Muscle layer of duodenum (tissue), 2 donors: ENCODE measurements around the gene RIOK2.
"Not testable (repeated sequence)": the region's sequence is repeated elsewhere in the genome, so short reads cannot be mapped to it uniquely, and the experiment has no call there.

Source experiments
- H3K27ac ChIP-seq: one replicate; pipeline ENCODE4 v1.7.0; 2013; ENCODE audit warnings: mild to moderate bottlenecking, low read length
- H3K27me3 ChIP-seq: one replicate; pipeline ENCODE4 v1.7.0; 2013; ENCODE audit warnings: low read depth, mild to moderate bottlenecking, control low read depth, low read length
- H3K36me3 ChIP-seq, 2 donors: one replicate each; pipeline ENCODE4 v1.7.0; 2013; ENCODE audit warnings: low read length in 2 of 2, control low read depth in 1 of 2, mild to moderate bottlenecking in 1 of 2; ENCODE audit not compliant: insufficient read depth in 2 of 2, control insufficient read depth in 1 of 2
- H3K4me1 ChIP-seq, 2 donors: one replicate each; pipeline ENCODE4 v1.7.0; 2013; ENCODE audit warnings: low read length in 2 of 2, mild to moderate bottlenecking in 2 of 2, control low read depth in 1 of 2, moderate library complexity in 1 of 2; ENCODE audit not compliant: insufficient read depth in 2 of 2, control insufficient read depth in 1 of 2
- H3K4me3 ChIP-seq, 2 donors: one replicate each; pipeline ENCODE4 v1.7.0; 2013; ENCODE audit warnings: low read length in 2 of 2, low read depth in 1 of 2, mild to moderate bottlenecking in 1 of 2
- H3K9me3 ChIP-seq, 2 donors: one replicate each; pipeline ENCODE4 v1.7.0; 2013; ENCODE audit warnings: low read length in 2 of 2, control low read depth in 1 of 2, mild to moderate bottlenecking in 1 of 2; ENCODE audit not compliant: control insufficient read depth in 1 of 2
- donor health status: healthy.

The RIOK2 gene

DNA sequence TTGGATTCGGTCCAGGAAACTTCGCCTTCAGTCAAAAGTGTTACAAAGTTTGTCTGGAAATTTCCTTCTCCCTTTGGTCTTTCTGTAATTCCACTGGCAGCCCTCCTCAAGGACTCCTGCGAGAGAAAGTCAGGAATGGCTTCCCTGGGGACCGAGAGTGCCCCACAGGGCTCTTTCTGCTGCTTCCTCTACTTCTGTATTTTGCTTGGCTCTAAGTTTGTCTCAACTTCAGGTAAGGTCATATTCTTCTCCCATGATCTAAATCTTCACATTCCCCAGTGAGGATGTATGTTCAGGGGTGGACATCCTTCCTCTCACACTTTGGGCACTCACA, 10.3 kb upstream of the RIOK2 start:
- Histone ChIP-seq H3K27me3 (no peaks in the 10 kb centered on the region), H3K27ac (no peak overlapping the region), H3K4me3 (no peak overlapping the region)

GRCh38 chr5:97192580-97193354, 9.7 kb upstream of the RIOK2 start:
- H3K4me3 ChIP-seq: no peak overlapping the region
- no peaks in the 10 kb centered on the region for H3K27me3 ChIP-seq
- H3K36me3 ChIP-seq: no peaks in the 10 kb centered on the region
- no peak overlapping the region for H3K27ac ChIP-seq
- H3K4me1 ChIP-seq: no peaks in the 10 kb centered on the region
- H3K9me3 ChIP-seq: no peaks in the 10 kb centered on the region

More for the DNA sequence above, 10.3 kb upstream of the RIOK2 start:
- Histone ChIP-seq H3K36me3 (no peaks in the 10 kb centered on the region), H3K4me1 (no peaks in the 10 kb centered on the region), H3K9me3 (no peaks in the 10 kb centered on the region)

- Histone ChIP-seq H3K4me1 (no peaks in the 10 kb centered on the region), H3K27me3 (no peaks in the 10 kb centered on the region), H3K4me3 (no peak overlapping the region), H3K36me3 (no peaks in the 10 kb centered on the region), H3K9me3 (no peaks in the 10 kb centered on the region), H3K27ac (no peak overlapping the region)
These were observed 8.8 kb upstream of the RIOK2 start for GRCh38 chr5:97191893-97192292.

- H3K27me3 ChIP-seq, H3K9me3 ChIP-seq, H3K36me3 ChIP-seq, H3K4me3 ChIP-seq, H3K27ac ChIP-seq, H3K4me1 ChIP-seq: not testable (repeated sequence)
These were observed 6.5 kb upstream of the RIOK2 start for GRCh38 chr5:97189523-97189922.

DNA sequence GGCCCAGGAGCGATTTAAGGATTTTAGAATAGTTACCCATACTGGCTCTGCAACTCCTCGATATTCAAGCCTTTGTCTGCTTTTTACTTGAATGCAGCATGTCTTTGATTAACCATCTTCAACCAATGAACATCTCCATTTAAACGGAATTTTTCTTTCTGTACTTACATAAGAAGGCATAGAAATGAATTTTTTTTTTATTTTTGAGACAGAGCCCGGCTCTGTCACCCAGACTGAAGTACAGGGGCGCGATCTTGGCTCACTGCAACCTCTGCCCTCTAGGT, 825 bp upstream of the RIOK2 start:
- peak overlapping the region; percentile 94 to 100 for H3K4me3 ChIP-seq
- no peaks in the 10 kb centered on the region for H3K9me3 ChIP-seq
- peaks cover 10 to 26% of the 10 kb centered on the region in 2 donors for H3K4me1 ChIP-seq
- H3K36me3 ChIP-seq: peaks cover under 1 to 5% of the 10 kb centered on the region in 2 donors
- H3K27me3 ChIP-seq: no peaks in the 10 kb centered on the region
- H3K27ac ChIP-seq: peak overlapping the region; percentile 100

DNA sequence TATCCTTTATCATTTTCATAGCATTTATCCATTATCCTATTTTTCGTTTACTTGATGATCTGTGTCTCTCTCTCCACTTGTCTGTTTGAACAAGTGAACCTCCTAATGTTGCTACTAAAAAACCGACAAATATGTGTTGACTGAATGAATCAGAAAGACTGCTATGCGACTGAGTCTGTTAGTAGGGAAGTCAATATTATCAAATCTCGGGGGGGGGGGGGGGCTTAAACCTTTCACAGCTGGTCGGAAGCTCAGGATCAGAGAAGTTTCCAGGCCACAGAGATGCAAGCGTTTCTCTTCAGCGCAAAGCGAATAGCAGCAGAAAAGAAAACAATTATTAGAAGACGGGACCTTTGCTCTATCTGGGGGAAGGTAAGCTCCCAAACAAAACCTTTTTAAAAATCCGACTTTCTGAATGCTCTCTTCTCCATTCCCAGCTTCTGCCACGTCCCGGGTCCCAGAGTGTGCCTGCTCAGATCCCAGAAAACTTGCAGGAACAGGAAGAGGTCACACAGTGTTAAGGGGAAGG, 412 bp downstream of the RIOK2 start:
- H3K27me3 ChIP-seq: no peaks in the 10 kb centered on the region
- H3K36me3 ChIP-seq: peaks cover 10 to 17% of the 10 kb centered on the region in 2 donors
- H3K27ac ChIP-seq: peak overlapping the region; percentile 100
- H3K4me3 ChIP-seq: peak overlapping the region; percentile 94 to 100
- no peaks in the 10 kb centered on the region for H3K9me3 ChIP-seq
- H3K4me1 ChIP-seq: peaks cover 10 to 26% of the 10 kb centered on the region in 2 donors

- no peaks in the 10 kb centered on the region for H3K27me3 ChIP-seq
- H3K9me3 ChIP-seq: no peaks in the 10 kb centered on the region
- peaks cover 16 to 23% of the 10 kb centered on the region in 2 donors for H3K36me3 ChIP-seq
- peaks cover 10 to 26% of the 10 kb centered on the region in 2 donors for H3K4me1 ChIP-seq
- peak overlapping the region; percentile 94 to 100 for H3K4me3 ChIP-seq
- peak overlapping the region; percentile 100 for H3K27ac ChIP-seq
These were observed 1.0 kb downstream of the RIOK2 start for GRCh38 chr5:97181856-97182545.

DNA sequence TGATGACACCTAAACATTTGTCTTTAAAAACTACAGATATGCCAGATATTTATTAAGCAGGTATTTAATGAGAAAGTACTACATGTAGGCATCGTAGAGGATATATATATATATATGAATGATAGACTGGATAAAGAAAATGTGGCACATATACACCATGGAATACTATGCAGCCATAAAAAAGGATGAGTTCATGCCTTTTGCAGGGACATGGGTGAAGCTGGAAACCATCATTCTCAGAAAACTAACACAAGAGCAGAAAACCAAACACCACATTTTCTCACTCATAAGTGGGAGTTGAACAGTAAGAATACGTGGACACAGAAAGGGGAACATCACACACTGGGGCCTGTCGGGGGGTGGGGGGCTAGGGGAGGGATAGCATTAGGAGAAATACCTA, 3.6 kb downstream of the RIOK2 start:
- peaks cover 27 to 41% of the 10 kb centered on the region in 2 donors for H3K36me3 ChIP-seq
- H3K27me3 ChIP-seq, H3K9me3 ChIP-seq, H3K4me3 ChIP-seq, H3K27ac ChIP-seq: not testable (repeated sequence)
- peaks cover 10 to 26% of the 10 kb centered on the region in 2 donors for H3K4me1 ChIP-seq

DNA sequence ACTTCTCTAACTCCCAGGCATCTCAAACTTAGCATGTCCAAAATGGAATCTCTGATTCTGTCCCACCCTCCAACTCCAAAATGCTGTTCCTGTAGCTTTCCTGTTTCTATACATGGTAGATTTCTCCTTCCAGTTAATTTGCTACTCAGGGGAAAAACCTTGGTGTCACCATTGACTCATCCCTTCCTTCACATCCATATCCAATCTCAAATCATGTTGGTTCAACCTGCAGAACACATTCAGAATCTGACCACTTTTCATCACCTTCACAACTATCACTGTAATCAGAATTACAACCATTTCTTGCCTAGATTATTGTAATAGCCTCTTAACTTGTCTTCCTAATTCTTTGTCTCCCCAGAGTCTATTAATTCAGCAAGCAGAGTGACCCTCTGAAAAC, 10.8 kb downstream of the RIOK2 start:
- H3K9me3 ChIP-seq: no peaks in the 10 kb centered on the region
- no peaks in the 10 kb centered on the region for H3K4me1 ChIP-seq
- no peak overlapping the region for H3K4me3 ChIP-seq
- peaks cover 47 to 56% of the 10 kb centered on the region in 2 donors for H3K36me3 ChIP-seq
- no peak overlapping the region for H3K27ac ChIP-seq
- no peaks in the 10 kb centered on the region for H3K27me3 ChIP-seq

DNA sequence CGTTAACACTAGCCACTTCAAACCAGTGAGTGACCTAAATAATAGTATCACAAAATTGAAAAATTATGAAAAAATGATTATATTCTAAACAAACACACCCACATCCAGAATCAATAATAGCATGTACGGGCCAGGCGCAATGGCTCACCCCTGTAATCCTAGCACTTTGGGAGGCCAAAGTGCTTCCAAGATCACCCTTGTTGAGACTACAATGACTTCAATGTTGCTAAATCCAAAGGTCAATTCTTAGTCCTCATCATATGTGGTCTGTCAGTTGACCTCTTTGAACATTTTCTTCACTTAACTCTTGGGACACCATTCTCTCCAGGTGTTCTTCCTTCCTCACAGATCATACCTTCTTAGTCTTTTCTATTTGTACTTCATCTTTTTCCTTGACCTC, 11.3 kb downstream of the RIOK2 start:
- Histone ChIP-seq H3K27ac (no peak overlapping the region), H3K9me3 (no peaks in the 10 kb centered on the region), H3K4me3 (no peak overlapping the region), H3K36me3 (peaks cover 42 to 54% of the 10 kb centered on the region in 2 donors), H3K4me1 (no peaks in the 10 kb centered on the region), H3K27me3 (no peaks in the 10 kb centered on the region)

DNA sequence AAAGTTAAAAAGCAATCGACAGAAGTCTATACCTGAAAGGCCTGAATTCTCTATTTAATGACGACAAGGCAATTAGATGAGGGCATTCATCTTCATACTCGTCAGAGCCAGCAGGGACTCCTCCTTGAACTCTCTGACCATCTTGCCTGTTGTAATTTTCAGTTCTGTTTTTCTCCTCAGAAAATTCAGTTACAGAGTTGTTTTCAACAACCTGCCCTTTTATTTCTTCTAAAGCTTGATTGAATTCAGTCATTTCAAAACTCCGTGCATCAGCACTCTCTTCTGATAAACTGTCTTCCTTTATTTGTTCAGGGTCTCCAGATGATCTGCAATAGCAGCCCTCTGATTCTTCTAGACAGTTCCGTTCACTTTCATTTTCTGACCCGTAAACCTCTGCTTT, 15.6 kb downstream of the RIOK2 start:
- Histone ChIP-seq H3K9me3 (no peaks in the 10 kb centered on the region), H3K4me1 (no peaks in the 10 kb centered on the region), H3K27ac (peak overlapping the region; percentile 67), H3K27me3 (no peaks in the 10 kb centered on the region), H3K4me3 (no peak overlapping the region), H3K36me3 (peaks cover 42 to 50% of the 10 kb centered on the region in 2 donors)
